Measurements from ENCODE around the gene MYOZ3. TPM values are rescaled to one million over a fixed set of nuclear protein-coding genes. Genes with fewer than 3 reads are reported as not detected.

MYOZ3 gene
- polyA plus RNA-seq, 1 donor from 2014 or later, result not detected

DNA sequence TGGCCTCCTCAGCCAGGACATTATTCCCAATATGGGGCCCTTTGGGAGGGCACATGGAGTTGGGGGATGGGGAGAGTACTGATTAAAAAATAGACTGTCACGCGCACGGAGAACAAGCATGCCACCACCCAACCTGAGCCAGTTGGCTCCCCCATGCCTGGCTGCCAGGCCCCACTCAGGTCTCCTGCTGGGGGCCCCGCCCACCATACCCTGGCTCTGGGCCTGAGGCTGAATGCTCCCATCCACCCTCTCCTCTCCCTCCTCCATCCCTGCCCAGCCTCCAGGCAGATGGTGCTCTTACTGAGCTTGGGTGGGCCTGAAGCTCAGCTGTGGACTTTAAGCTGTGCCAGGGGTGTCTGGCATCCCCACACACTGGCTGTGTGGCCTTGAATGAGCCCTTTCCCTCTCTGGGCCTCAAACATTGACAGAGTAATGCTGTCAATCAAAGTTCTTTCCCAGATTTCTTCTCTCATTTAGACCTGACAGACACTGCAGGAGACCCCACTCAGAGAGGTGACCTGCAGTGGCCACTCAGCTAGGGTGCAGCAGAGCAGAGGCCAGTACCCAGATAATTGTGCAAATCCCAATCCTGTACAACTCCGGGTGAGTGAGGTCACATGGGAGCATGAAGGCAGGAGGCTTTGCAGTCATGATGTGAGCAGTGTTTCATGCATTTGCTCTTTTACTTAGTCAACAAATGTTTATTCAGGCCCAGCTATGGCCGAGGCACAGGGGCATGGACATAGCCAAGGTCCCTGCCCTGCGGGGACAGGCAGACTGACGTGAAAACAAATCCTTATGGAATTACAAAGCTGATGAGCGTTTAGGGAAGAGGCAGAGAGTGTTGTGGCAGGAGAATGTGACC, 30.4 kb upstream of the MYOZ3 start:
- Histone ChIP-seq H3K27me3 (ENCODE audit: insufficient read depth, low read depth, low read length) (peaks cover 3% of the 10 kb centered on the region), H3K4me2 (ENCODE audit: low read length) (no peak overlapping the region), H3K79me2 (replicated peaks; ENCODE audit: insufficient read depth, low read length) (no peaks in the 10 kb centered on the region), H3K4me3 (ENCODE audit: low read length) (no peak overlapping the region), H3K9me2 (ENCODE audit: insufficient read depth, low read length) (no peaks in the 10 kb centered on the region), H3F3A (ENCODE audit: insufficient read depth, low read length, poor library complexity, severe bottlenecking) (no peaks in the 10 kb centered on the region), H3K27ac (ENCODE audit: low read length) (no peak overlapping the region), H3K9ac (ENCODE audit: low read length) (no peak overlapping the region), H2AFZ (ENCODE audit: low read depth, low read length) (no peak overlapping the region), H3K9me3 (ENCODE audit: low read length) (no peaks in the 10 kb centered on the region), H3K36me3 (ENCODE audit: insufficient read depth, low read length) (no peaks in the 10 kb centered on the region), H4K20me1 (ENCODE audit: insufficient read depth) (no peaks in the 10 kb centered on the region)
- TF ChIP-seq SMC3 (conservative IDR thresholded peaks at IDR 0.05; ENCODE audit: poor library complexity) (no peak), RAD21 (conservative IDR thresholded peaks at IDR 0.05) (no peak)

DNA sequence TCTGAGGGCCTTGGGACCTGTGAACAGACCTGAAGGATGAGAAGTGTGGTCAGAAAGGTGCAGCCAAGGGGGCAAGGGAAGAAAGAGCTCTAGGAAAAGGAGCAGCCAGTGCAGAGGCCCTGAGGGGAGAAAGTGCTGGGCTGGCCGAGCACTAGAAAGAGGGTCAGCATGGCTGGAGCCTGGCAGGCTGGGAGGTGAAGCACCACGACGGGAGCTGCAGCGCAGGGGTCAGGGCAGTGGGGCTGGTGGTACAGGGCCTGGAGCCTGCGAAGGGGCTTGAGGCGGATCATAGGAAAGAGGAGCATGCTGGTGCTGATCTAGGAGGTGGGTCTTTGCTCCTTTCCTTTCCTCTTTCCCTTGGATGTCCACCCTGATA, 29.7 kb upstream of the MYOZ3 start:
- H3K9me3 ChIP-seq (ENCODE audit: low read length), result no peaks in the 10 kb centered on the region
- H3K9me2 ChIP-seq (ENCODE audit: insufficient read depth, low read length), result no peaks in the 10 kb centered on the region
- H3K4me3 ChIP-seq (ENCODE audit: low read length), result no peak overlapping the region
- no peaks in the 10 kb centered on the region for H3K79me2 ChIP-seq (replicated peaks; ENCODE audit: insufficient read depth, low read length)
- no peaks in the 10 kb centered on the region for H4K20me1 ChIP-seq (ENCODE audit: insufficient read depth)
- no peaks in the 10 kb centered on the region for H3K27me3 ChIP-seq (ENCODE audit: insufficient read depth, low read depth, low read length)
- H3F3A ChIP-seq (ENCODE audit: insufficient read depth, low read length, poor library complexity, severe bottlenecking), result no peaks in the 10 kb centered on the region
- no peak overlapping the region for H3K4me2 ChIP-seq (ENCODE audit: low read length)
- no peak overlapping the region for H3K9ac ChIP-seq (ENCODE audit: low read length)
- H2AFZ ChIP-seq (ENCODE audit: low read depth, low read length), result no peak overlapping the region
- TF ChIP-seq RAD21 (conservative IDR thresholded peaks at IDR 0.05), result no peak
- no peak for TF ChIP-seq EP300 (conservative IDR thresholded peaks at IDR 0.05; ENCODE audit: poor library complexity, severe bottlenecking)
- TF ChIP-seq REST (IDR thresholded peaks at IDR 0.05; ENCODE audit: borderline replicate concordance), result no peak
- no peak for TF ChIP-seq SMC3 (conservative IDR thresholded peaks at IDR 0.05; ENCODE audit: poor library complexity)
- no peak for TF ChIP-seq MXI1 (conservative IDR thresholded peaks at IDR 0.05; ENCODE audit: poor library complexity, severe bottlenecking)
- TF ChIP-seq TAF1 (IDR thresholded peaks at IDR 0.05; ENCODE audit: low read depth), result no peak
- TF ChIP-seq EZH2 (IDR thresholded peaks at IDR 0.05; ENCODE audit: borderline replicate concordance, insufficient read depth, low read length, poor library complexity, severe bottlenecking), result no peak
- TF ChIP-seq, protein P1, sequence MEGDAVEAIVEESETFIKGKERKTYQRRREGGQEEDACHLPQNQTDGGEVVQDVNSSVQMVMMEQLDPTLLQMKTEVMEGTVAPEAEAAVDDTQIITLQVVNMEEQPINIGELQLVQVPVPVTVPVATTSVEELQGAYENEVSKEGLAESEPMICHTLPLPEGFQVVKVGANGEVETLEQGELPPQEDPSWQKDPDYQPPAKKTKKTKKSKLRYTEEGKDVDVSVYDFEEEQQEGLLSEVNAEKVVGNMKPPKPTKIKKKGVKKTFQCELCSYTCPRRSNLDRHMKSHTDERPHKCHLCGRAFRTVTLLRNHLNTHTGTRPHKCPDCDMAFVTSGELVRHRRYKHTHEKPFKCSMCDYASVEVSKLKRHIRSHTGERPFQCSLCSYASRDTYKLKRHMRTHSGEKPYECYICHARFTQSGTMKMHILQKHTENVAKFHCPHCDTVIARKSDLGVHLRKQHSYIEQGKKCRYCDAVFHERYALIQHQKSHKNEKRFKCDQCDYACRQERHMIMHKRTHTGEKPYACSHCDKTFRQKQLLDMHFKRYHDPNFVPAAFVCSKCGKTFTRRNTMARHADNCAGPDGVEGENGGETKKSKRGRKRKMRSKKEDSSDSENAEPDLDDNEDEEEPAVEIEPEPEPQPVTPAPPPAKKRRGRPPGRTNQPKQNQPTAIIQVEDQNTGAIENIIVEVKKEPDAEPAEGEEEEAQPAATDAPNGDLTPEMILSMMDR (IDR thresholded peaks at IDR 0.05; ENCODE audit: poor library complexity, severe bottlenecking), result no peak
- TF ChIP-seq POLR2AphosphoS5 (IDR thresholded peaks at IDR 0.05), result no peak
- no peaks in the 10 kb centered on the region for H3K36me3 ChIP-seq (ENCODE audit: insufficient read depth, low read length)
- no peak overlapping the region for H3K27ac ChIP-seq (ENCODE audit: low read length)
